SU-DHL-6 (cell line): ENCODE measurements around the gene CRYAA.
"Not testable (repeated sequence)": the region's sequence is repeated elsewhere in the genome, so short reads cannot be mapped to it uniquely, and the experiment has no call there.

Experiments used
- EZH2phosphoT487 ChIP-seq: fragments of 200-600 bp; sonication (generic), shearing (Covaris generic); conservative IDR thresholded peaks from 2 replicates; pipeline ENCODE4 v1.6.1; 2018; ENCODE audit warnings: mild to moderate bottlenecking, antibody characterized with exemption, low read length, moderate library complexity, mixed read lengths
- TF ChIP-seq, protein P1 (sequence below): fragments of 200-600 bp; sonication (generic); IDR thresholded peaks from one replicate; pipeline ENCODE4 v1.5.1; 2017; ENCODE audit warnings: antibody characterized with exemption, mild to moderate bottlenecking, low read length, moderate library complexity; ENCODE audit not compliant: insufficient read depth, poor library complexity, severe bottlenecking

DNA sequence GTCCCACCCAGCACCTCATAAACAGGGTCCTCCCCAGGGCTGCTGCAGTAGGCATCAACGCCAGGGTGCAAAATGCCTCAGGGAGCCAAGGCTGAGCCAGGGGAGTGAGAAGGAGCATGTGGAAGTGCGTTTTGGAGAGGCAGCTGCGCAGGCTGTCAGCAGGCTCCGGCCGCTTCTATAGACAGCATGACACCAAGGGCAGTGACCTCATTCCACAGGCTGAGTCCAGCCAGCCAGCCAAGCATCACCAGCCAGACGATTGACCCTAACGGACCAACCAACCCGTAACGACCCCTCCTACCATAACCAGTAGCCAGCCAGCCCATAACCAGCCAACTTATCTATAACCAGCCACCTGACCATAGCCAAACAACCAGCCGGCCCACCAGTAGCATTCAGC is 1.1 kb downstream of the CRYAA start:
- TF ChIP-seq, protein P1, sequence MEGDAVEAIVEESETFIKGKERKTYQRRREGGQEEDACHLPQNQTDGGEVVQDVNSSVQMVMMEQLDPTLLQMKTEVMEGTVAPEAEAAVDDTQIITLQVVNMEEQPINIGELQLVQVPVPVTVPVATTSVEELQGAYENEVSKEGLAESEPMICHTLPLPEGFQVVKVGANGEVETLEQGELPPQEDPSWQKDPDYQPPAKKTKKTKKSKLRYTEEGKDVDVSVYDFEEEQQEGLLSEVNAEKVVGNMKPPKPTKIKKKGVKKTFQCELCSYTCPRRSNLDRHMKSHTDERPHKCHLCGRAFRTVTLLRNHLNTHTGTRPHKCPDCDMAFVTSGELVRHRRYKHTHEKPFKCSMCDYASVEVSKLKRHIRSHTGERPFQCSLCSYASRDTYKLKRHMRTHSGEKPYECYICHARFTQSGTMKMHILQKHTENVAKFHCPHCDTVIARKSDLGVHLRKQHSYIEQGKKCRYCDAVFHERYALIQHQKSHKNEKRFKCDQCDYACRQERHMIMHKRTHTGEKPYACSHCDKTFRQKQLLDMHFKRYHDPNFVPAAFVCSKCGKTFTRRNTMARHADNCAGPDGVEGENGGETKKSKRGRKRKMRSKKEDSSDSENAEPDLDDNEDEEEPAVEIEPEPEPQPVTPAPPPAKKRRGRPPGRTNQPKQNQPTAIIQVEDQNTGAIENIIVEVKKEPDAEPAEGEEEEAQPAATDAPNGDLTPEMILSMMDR, result not testable (repeated sequence)
- TF ChIP-seq EZH2phosphoT487, result not testable (repeated sequence)
